Activated B cell treated with CpG ODN at 0.5 μM for 24 hours (primary cell): Measurements from ENCODE around the gene TOMM20. TPM values are rescaled to one million over a fixed set of nuclear protein-coding genes. Genes with fewer than 3 reads are reported as not detected.

Source experiments
- ATAC-seq: fragments of 200-7000 bp; cut with Tn5 transposase; one replicate; pipeline ENCODE4 v1.10.0; 2021; ENCODE audit warnings: low read depth, mild to moderate bottlenecking, moderate library complexity
- CTCF ChIA-PET: fragments of 350-600 bp; sonication (Branson Sonifier 250); formaldehyde crosslinking; loops from one replicate; lab custom pipeline; 2021; ENCODE audit warnings: antibody characterized with exemption; lab: Charles Lee
- POLR2A ChIA-PET: fragments of 350-600 bp; sonication (Branson Sonifier 250); formaldehyde crosslinking; loops from one replicate; lab custom pipeline; 2021; ENCODE audit warnings: antibody characterized with exemption; lab: Charles Lee
- DNase-seq: peaks from one replicate; pipeline ENCODE4 v3.0.0; 2022
- H3K27ac Mint-ChIP-seq: one replicate; pipeline ENCODE4 v1.8.0; 2020; ENCODE audit warnings: mixed read lengths
- H3K27me3 Mint-ChIP-seq: one replicate; pipeline ENCODE4 v1.8.0; 2021; ENCODE audit warnings: mixed read lengths
- H3K36me3 Mint-ChIP-seq: one replicate; pipeline ENCODE4 v1.8.0; 2021; ENCODE audit warnings: low read depth, mixed read lengths
- H3K4me1 Mint-ChIP-seq: one replicate; pipeline ENCODE4 v1.8.0; 2021; ENCODE audit warnings: mixed read lengths
- H3K4me3 Mint-ChIP-seq: one replicate; pipeline ENCODE4 v1.8.0; 2020; ENCODE audit warnings: mild to moderate bottlenecking, mixed read lengths
- H3K9me3 Mint-ChIP-seq: one replicate; pipeline ENCODE4 v1.8.0; 2020; ENCODE audit warnings: mixed read lengths
- CTCF ChIP-seq: fragments of 200-600 bp; IDR thresholded peaks from one replicate; pipeline ENCODE4 v1.8.0; 2022; ENCODE audit warnings: antibody characterized with exemption, mild to moderate bottlenecking
- intact Hi-C: fragments of 100-400 bp; cut with micrococcal nuclease; formaldehyde crosslinking; loops from one replicate; pipeline ENCODE4 v1.15.1; 2024
- total RNA-seq: library from RNA; stranded (reverse); gene quantifications from 2 replicates; pipeline ENCODE4 v1.2.3, GENCODE V29; 2022

TOMM20 gene
- total RNA-seq = 80.6 and 82.7 TPM in 2 replicates

- no peak for TF ChIP-seq CTCF
- ChIA-PET POLR2A (interaction anchor here (0.7 to 2.6 kb wide), 9 partner anchors 9 to 755 kb away, joined by 3 to 24 read pairs (median 4); partner anchors contain the start of genes COA6 and RBM34), CTCF (interaction anchor here (0.6 kb wide), 1 partner anchor 285 kb away, joined by 4 read pairs; no protein-coding TSS in a partner anchor)
- Mint-ChIP-seq H3K27ac (peak within 1 kb of the TSS; percentile 93), H3K4me3 (peak within 1 kb of the TSS; percentile 97), H3K4me1 (peaks cover 41% of the 10 kb centered on the region), H3K9me3 (no peaks in the 10 kb centered on the region), H3K27me3 (no peaks in the 10 kb centered on the region), H3K36me3 (peaks cover 50% of the 10 kb centered on the region)
- ATAC-seq = peak; percentile 93
- intact Hi-C loops = loop anchor here (1.0 kb wide), 6 partner anchors 24 to 755 kb away; partner anchors contain the start of genes COA6, IRF2BP2, RBM34 and TARBP1
- DNase-seq = peak; percentile 91
Measured at GRCh38 chr1:235128456-235129328, at the start of gene TOMM20. TSS of gene TOMM20 (minus strand) at chr1:235128837. CDS start at chr1:235128715, 122 bp downstream.

GRCh38 chr1:235176486-235176885 is 47.8 kb upstream of the TOMM20 start:
- no peaks in the 10 kb centered on the region for H3K4me1 Mint-ChIP-seq
- intact Hi-C loops = no loop called here
- H3K36me3 Mint-ChIP-seq = peaks cover 75% of the 10 kb centered on the region
- H3K9me3 Mint-ChIP-seq = no peaks in the 10 kb centered on the region
- ATAC-seq (no peak), DNase-seq (no peak)
- no peaks in the 10 kb centered on the region for H3K27me3 Mint-ChIP-seq
- CTCF ChIA-PET = no interaction called here
- POLR2A ChIA-PET = interaction anchor here (0.7 to 0.8 kb wide), 2 partner anchors 15 to 481 kb away, joined by 3 to 4 read pairs; partner anchors contain the start of gene RBM34
- H3K4me3 Mint-ChIP-seq = no peak overlapping the region
- TF ChIP-seq CTCF = no peak
- no peak overlapping the region for H3K27ac Mint-ChIP-seq

GRCh38 chr1:235169986-235170385 is 41.3 kb upstream of the TOMM20 start:
- intact Hi-C loops = loop anchor here (10.0 kb wide), 1 partner anchor 65 kb away; no protein-coding TSS in a partner anchor
- CTCF ChIA-PET = no interaction called here

GRCh38 chr1:235168375-235168774 is 39.7 kb upstream of the TOMM20 start:
- H3K9me3 Mint-ChIP-seq = peaks cover 2% of the 10 kb centered on the region
- peaks cover 50% of the 10 kb centered on the region for H3K36me3 Mint-ChIP-seq
- no peaks in the 10 kb centered on the region for H3K4me1 Mint-ChIP-seq
- no peak for TF ChIP-seq CTCF
- no peak overlapping the region for H3K4me3 Mint-ChIP-seq
- ATAC-seq (no peak), DNase-seq (no peak)
- ChIA-PET POLR2A (interaction anchor here (0.9 kb wide), 1 partner anchor 23 kb away, joined by 4 read pairs; no protein-coding TSS in a partner anchor), CTCF (no interaction called here)
- intact Hi-C loops = loop anchor here (10.0 kb wide), 1 partner anchor 64 kb away; no protein-coding TSS in a partner anchor
- H3K27ac Mint-ChIP-seq = no peak overlapping the region
- H3K27me3 Mint-ChIP-seq = no peaks in the 10 kb centered on the region

More at GRCh38 chr1:235169986-235170385, 41.3 kb upstream of the TOMM20 start:
- Mint-ChIP-seq H3K9me3 (no peaks in the 10 kb centered on the region), H3K4me3 (no peak overlapping the region), H3K27ac (no peak overlapping the region), H3K4me1 (no peaks in the 10 kb centered on the region), H3K27me3 (no peaks in the 10 kb centered on the region), H3K36me3 (peaks cover 65% of the 10 kb centered on the region)
- no peak for TF ChIP-seq CTCF
- ATAC-seq (no peak), DNase-seq (no peak)
- POLR2A ChIA-PET = no interaction called here
